GM18507 (cell line): Measurements from ENCODE around the gene TMEM222.
"Not testable (repeated sequence)": the region's sequence is repeated elsewhere in the genome, so short reads cannot be mapped to it uniquely, and the experiment has no call there.

ENCODE experiments used
- DNase-seq: peaks from one replicate; pipeline ENCODE4 v3.0.0; 2011; ENCODE audit warnings: low read depth; ENCODE audit not compliant: insufficient read length; ENCODE audit errors: extremely low spot score
- FAIRE-seq: peaks from 2 replicates; lab custom pipeline; 2011; peaks lifted over from hg19 to GRCh38; lab: Jason Lieb, UNC

Gene TMEM222, protein sequence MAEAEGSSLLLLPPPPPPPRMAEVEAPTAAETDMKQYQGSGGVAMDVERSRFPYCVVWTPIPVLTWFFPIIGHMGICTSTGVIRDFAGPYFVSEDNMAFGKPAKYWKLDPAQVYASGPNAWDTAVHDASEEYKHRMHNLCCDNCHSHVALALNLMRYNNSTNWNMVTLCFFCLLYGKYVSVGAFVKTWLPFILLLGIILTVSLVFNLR

DNA sequence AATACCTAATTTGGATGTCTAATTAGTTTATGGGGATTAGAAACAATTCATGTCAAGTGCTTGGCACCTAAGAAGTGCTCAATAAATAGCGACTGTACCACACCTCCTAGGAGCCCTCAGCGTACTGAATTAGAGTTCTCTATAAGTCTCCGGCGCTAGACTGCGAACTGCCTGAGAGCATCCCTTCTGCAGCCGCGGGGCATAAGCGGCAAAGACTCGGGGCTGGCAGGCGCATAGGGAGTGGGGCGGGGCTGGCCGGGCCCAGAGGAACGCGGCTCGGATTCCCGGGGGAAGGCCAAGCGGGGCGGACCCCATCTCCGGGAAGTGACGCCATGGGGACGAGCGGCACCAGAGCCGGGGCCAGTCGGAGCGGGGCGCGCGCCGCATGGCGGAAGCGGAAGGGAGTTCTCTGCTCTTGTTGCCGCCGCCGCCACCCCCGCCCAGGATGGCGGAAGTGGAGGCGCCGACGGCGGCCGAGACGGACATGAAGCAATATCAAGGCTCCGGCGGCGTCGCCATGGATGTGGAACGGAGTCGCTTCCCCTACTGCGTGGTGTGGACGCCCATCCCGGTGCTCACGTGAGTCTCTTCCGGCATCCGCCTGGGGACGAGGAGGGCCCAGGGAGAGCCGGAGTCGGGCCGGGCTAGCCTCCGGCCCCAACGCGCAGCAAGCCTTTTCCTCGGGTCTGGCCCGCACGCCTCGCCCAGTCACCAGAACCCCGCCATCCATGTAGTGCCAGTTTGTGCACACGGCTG is at the start of gene TMEM222:
TSS of gene TMEM222 (plus strand) at position 351 of the 756 bp plus-strand sequence. CDS start at position 386, 35 bp downstream.
- DNase-seq (peak; percentile 97), FAIRE-seq (peak; percentile 86)

- FAIRE-seq (no peak), DNase-seq (no peak)
Observed at GRCh38 chr1:27274204-27274603, 47.8 kb upstream of the TMEM222 start.

GRCh38 chr1:27275696-27276095 is 46.3 kb upstream of the TMEM222 start:
- no peak for FAIRE-seq
- no peak for DNase-seq

DNA sequence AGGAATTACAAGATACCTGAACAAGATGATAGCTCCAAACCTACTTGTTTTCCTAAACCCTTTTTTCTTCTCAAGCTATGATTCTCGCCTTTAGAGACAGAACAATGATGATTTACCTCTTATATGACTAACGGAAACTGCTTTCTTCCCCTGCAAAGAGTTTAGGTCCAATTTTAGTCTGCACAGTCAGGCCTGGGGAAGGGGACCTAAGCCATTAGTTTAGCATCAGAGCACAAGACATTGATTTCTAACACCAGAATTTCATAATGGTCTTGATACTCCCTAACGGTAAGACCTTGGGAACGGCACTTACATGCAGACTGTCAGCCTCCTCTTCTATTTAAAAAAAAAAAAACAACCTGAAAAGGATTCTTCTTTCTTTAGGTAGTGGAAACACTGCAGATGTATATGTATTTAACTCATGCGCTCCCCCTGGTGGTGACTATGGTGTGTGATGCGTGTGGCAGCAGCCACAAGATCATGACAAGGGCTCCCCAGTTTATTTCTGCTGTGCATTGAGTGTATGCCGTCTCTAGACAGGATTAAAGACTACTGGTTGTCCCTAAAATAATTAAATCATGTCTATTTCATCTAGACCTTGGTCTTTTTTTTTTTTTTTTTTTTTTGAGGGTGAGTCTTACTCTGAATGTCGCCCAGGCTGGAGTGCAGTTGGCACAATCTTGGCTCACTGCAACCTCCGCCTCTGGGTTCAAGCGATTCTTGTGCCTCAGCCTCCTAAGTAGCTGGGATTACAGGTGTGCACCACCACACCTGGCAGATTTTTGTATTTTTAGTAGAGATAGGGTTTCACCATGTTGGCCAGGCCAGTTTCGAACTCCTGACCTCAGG is 37.3 kb upstream of the TMEM222 start:
- peak; percentile 79 for FAIRE-seq
- DNase-seq = peak; percentile 73

DNA sequence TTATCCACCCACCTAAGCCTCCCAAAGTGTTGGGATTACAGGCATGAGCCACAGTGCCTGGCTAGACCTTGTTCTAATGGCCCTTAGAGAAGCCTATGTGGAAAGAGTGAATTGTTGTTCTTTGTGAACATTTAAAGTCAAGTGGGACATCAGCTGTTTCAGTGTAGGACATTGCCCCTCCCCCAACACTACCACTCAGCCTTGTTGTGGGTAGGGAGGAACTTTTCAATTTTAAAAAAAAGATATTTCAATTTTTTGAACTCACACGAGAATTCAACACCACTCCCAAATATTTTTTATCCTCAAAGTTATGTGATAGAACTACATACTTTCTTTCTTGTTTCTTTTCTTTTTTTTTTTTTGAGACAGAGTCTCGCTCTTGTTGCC is 36.7 kb upstream of the TMEM222 start:
- FAIRE-seq (no peak), DNase-seq (no peak)

DNA sequence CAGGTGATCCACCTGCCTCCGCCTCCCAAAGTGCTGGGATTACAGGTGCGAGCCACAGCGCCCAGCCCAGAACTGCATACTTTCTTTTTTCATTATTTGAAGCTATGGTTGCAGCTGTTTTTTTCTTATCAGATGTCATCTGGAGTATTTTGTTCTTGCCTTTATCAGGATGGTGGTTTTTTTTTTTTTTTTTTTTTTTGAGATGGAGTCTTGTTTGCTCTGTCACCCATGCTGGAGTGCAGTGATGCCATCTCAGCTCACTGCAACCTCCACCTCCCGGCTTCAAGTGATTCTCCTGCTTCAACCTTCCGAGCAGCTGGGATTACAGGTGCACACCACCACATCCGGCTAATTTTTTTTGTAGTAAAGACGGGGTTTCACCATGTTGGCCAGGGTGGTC is 36.1 kb upstream of the TMEM222 start:
- not testable (repeated sequence) for FAIRE-seq, DNase-seq

- not testable (repeated sequence) for FAIRE-seq, DNase-seq
Observed at GRCh38 chr1:27289125-27289524, 32.8 kb upstream of the TMEM222 start.

DNA sequence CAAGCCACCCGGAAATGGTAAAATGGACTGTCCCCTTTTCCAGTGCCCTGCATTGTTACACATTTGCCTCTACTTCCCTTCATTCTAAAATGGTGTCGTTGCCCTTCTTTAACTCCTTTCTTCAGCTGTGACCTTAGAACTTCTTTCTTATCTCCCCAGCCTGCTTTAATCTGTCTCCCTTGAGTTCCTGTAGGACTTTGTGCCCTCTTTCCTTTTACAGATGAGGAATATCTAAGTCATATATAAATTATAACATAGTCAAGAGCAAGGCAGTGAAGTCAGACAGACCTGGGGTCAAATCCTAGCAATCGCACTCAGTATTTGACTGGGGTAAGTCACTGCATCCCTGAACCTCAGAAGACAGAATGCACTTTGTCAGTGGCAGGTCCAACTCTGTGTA is 31.4 kb upstream of the TMEM222 start:
- FAIRE-seq = no peak
- no peak for DNase-seq

- DNase-seq (no peak), FAIRE-seq (no peak)
Observed at GRCh38 chr1:27292106-27292505, 29.9 kb upstream of the TMEM222 start.

GRCh38 chr1:27293915-27294314 is 28.0 kb upstream of the TMEM222 start:
- FAIRE-seq (no peak), DNase-seq (no peak)

DNA sequence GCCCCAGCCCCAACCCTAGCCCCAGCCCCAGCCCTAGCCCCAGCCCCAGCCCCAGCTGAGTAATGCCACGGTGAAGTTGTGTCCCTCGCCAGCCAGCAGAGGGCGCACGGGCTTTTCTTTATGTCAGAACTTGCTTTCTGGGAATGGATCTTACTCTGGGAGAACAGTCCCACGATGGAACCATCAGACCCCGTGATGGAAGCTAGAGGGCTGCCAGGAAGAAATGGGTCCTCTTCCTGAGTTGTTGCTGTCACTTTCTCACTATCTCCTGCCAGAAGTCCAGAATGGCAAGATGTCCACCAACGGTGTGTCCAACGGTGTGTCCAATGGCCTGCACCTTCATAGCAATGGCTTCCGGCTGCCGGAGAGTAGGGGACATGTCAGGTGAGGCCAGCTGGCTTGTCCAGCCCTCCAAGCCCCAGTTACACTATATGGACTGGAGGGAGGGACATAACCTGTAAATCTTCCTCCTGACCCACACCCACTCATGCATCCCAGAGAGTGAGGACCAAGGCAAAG is 25.1 kb upstream of the TMEM222 start:
- DNase-seq = peak; percentile 28
- peak; percentile 57 for FAIRE-seq

- DNase-seq (no peak), FAIRE-seq (no peak)
Observed at GRCh38 chr1:27297903-27298302, 24.1 kb upstream of the TMEM222 start.

DNA sequence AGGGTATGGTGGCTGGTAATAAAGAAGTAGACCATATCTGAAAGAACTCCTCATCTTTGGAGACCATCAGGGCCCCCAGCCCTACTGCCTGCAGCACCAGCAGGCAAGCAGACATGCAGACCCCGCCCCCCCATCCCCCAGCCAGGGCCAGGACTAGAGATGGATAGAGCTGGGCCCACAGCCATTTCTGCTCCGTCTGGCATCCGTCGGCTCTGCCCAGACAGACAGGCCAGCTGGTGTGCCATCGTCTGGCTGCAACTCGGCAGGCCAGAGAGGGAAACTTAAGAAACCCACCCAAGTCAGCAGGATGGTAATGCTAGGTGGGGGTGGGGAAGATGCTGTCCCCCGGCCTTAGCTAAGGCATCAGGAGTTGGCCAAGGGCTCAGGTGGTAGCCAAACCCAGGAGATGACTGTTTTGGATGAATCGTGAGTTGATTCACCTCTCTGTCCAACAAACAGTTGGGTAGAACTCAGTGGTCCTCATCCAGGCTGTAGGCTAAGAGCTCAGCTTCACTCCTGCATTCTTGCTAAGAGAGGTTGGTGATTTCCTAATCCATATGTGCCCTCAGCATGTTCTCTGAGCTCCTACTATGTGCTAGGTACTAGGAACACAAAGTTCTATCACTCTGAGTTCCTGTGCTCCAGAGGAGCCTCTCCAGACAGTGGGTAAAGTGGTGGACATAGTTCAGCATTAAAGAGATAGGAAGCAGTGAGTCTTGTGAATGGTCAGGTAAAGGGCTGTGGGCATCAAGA is 23.2 kb upstream of the TMEM222 start:
- FAIRE-seq = no peak

GRCh38 chr1:27299385-27300271 is 22.3 kb upstream of the TMEM222 start:
- FAIRE-seq = no peak

More for the DNA sequence above, 23.2 kb upstream of the TMEM222 start:
- no peak for DNase-seq

GRCh38 chr1:27300341-27301051 is 21.5 kb upstream of the TMEM222 start:
- FAIRE-seq = peak; percentile 91
- peak; percentile 76 for DNase-seq

More at GRCh38 chr1:27299385-27300271, 22.3 kb upstream of the TMEM222 start:
- no peak for DNase-seq

DNA sequence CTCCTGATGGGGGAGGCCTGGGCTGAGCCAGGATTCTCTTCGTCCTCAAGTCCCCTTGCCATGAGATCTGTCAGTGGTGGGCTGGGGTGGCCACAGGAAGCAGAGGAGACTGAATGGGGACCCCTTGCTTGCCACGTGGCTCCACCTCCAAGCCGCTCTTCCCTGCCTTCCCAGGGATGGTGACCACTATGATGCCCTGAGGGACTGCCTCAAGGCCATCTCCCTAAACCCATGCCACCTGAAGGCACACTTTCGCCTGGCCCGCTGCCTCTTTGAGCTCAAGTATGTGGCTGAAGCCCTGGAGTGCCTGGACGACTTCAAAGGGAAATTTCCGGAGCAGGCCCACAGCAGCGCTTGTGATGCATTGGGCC is 20.9 kb upstream of the TMEM222 start:
- no peak for DNase-seq
- no peak for FAIRE-seq

DNA sequence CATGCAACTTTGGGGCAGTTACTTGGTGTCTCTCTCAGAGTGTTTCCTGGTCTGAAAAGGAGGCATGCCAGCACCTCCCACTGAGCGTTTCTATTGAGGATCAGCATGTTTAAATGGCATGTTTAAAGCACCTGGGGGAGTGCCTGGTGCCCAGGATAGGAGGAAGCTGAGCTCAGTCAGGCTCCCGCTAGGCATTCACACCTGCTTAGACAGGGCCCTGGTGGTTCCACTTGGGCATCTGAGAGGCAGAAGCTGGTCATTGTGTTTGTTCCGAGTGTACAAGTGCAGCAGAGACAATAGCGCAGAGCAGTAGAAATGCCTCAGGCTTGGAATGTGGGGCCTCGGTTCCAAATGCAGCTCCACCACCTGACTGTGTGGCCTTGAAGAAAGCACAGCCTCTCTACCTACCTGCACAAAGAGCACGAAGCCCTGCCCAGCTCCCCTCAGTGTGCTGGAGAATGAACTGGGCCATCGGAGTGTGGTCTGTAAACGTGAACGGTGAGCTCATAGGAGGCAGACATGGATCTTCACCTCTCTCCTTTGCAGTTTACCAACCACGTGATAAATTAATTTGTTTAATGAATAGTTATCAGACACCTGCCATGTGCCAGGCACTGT is 20.3 kb upstream of the TMEM222 start:
- FAIRE-seq (no peak), DNase-seq (no peak)
